ENCODE results near the gene TMEM229A. TPM values are rescaled to one million over a fixed set of nuclear protein-coding genes. Genes with fewer than 3 reads are reported as not detected.

Gene TMEM229A
- total RNA-seq, 1 donor from 2014 or later = 0.26 TPM

- TF ChIP-seq CTCF (IDR thresholded peaks at IDR 0.05; ENCODE audit: unreplicated experiment) = no peak
- Mint-ChIP-seq H3K4me3 (ENCODE audit: unreplicated experiment) (no peak overlapping the region), H3K9me3 (ENCODE audit: unreplicated experiment) (peaks cover 4% of the 10 kb centered on the region), H3K36me3 (ENCODE audit: low read depth, unreplicated experiment) (no peaks in the 10 kb centered on the region), H3K4me1 (ENCODE audit: unreplicated experiment) (no peaks in the 10 kb centered on the region), H3K27me3 (ENCODE audit: unreplicated experiment) (no peaks in the 10 kb centered on the region), H3K27ac (ENCODE audit: unreplicated experiment) (no peak overlapping the region)
- DNase-seq (ENCODE audit: low spot score) = no peak
These were observed 33.9 kb downstream of the TMEM229A start for GRCh38 chr7:123998921-123999320.

GRCh38 chr7:123996327-123996625 is 36.6 kb downstream of the TMEM229A start:
- Mint-ChIP-seq H3K4me3 (ENCODE audit: unreplicated experiment) (no peak overlapping the region), H3K36me3 (ENCODE audit: low read depth, unreplicated experiment) (no peaks in the 10 kb centered on the region), H3K4me1 (ENCODE audit: unreplicated experiment) (no peaks in the 10 kb centered on the region), H3K27ac (ENCODE audit: unreplicated experiment) (no peak overlapping the region), H3K9me3 (ENCODE audit: unreplicated experiment) (peaks cover 4% of the 10 kb centered on the region), H3K27me3 (ENCODE audit: unreplicated experiment) (no peaks in the 10 kb centered on the region)
- no peak for DNase-seq (ENCODE audit: low spot score)
- TF ChIP-seq CTCF (IDR thresholded peaks at IDR 0.05; ENCODE audit: unreplicated experiment) = no peak

- no peaks in the 10 kb centered on the region for H3K27me3 Mint-ChIP-seq (ENCODE audit: unreplicated experiment)
- H3K9me3 Mint-ChIP-seq (ENCODE audit: unreplicated experiment) = peaks cover 4% of the 10 kb centered on the region
- no peak for DNase-seq (ENCODE audit: low spot score)
- no peaks in the 10 kb centered on the region for H3K36me3 Mint-ChIP-seq (ENCODE audit: low read depth, unreplicated experiment)
- no peak for TF ChIP-seq CTCF (IDR thresholded peaks at IDR 0.05; ENCODE audit: unreplicated experiment)
- no peak overlapping the region for H3K27ac Mint-ChIP-seq (ENCODE audit: unreplicated experiment)
- H3K4me3 Mint-ChIP-seq (ENCODE audit: unreplicated experiment) = no peak overlapping the region
- H3K4me1 Mint-ChIP-seq (ENCODE audit: unreplicated experiment) = no peaks in the 10 kb centered on the region
These were observed 37.1 kb downstream of the TMEM229A start for GRCh38 chr7:123995617-123996326.

GRCh38 chr7:123994449-123994848 is 38.4 kb downstream of the TMEM229A start:
- Mint-ChIP-seq H3K27ac (ENCODE audit: unreplicated experiment) (no peak overlapping the region), H3K36me3 (ENCODE audit: low read depth, unreplicated experiment) (no peaks in the 10 kb centered on the region), H3K9me3 (ENCODE audit: unreplicated experiment) (no peaks in the 10 kb centered on the region), H3K4me1 (ENCODE audit: unreplicated experiment) (no peaks in the 10 kb centered on the region), H3K4me3 (ENCODE audit: unreplicated experiment) (no peak overlapping the region), H3K27me3 (ENCODE audit: unreplicated experiment) (no peaks in the 10 kb centered on the region)
- no peak for TF ChIP-seq CTCF (IDR thresholded peaks at IDR 0.05; ENCODE audit: unreplicated experiment)
- DNase-seq (ENCODE audit: low spot score) = no peak

- no peak overlapping the region for H3K4me3 Mint-ChIP-seq (ENCODE audit: unreplicated experiment)
- no peak overlapping the region for H3K27ac Mint-ChIP-seq (ENCODE audit: unreplicated experiment)
- H3K4me1 Mint-ChIP-seq (ENCODE audit: unreplicated experiment) = no peaks in the 10 kb centered on the region
- no peak for DNase-seq (ENCODE audit: low spot score)
- H3K27me3 Mint-ChIP-seq (ENCODE audit: unreplicated experiment) = no peaks in the 10 kb centered on the region
- no peak for TF ChIP-seq CTCF (IDR thresholded peaks at IDR 0.05; ENCODE audit: unreplicated experiment)
- H3K36me3 Mint-ChIP-seq (ENCODE audit: low read depth, unreplicated experiment) = no peaks in the 10 kb centered on the region
- H3K9me3 Mint-ChIP-seq (ENCODE audit: unreplicated experiment) = no peaks in the 10 kb centered on the region
These were observed 38.9 kb downstream of the TMEM229A start for GRCh38 chr7:123993996-123994395.
